ENCODE data around the gene KLF7.
"Not testable (repeated sequence)": the region's sequence is repeated elsewhere in the genome, so short reads cannot be mapped to it uniquely, and the experiment has no call there.

The KLF7 gene

DNA sequence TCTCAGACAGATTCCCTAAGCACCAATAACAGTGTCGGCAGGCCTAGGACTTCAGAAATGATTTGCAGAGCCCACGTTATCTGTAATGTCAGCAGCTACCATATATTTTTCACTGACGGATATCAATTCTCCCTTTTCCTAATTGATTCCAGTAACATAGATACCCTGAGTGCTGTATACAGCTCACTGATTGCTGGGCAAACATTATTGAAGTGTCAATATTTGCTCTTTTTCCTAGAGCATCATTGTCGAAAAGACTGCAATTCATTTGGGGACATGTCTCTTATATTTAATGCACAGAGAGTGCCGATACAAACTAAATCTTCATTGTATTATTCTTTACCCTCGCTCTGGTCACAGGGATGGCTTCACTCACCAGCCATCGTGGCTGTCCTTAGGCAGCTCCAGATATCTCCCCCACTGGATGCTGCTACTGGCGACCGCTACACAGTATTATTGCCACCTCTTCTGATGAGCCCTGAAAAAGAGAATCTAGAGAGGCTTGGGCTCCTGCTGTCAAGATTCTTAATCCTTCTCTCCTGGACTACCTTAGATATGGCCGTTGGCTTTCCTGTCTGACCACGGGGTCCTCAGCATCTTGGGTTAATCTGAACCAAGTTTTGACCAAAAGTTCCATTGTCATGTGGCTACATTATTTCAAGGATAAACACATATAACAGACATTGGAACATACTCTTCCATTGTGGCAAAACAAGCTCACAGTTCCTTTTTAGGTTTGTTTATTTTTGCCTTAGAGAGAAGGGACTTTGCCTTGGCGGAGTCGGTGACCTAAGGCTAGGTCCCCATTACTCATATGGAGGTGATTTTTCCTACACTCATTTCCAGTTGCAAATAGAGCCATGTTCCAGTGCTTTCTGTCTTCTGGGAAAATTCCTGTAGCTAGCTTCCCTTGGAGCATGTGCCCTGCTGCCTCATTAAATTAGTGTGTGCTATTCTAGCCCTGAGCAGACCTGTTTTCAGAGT lies 121.1 kb downstream of the KLF7 start:
- no peak overlapping the region for H3K4me3 ChIP-seq (ENCODE audit: low read length)
- DNase-seq (ENCODE audit: low read depth, low spot score), result no peak

- no peak for DNase-seq (ENCODE audit: low read depth, low spot score)
- H3K4me3 ChIP-seq (ENCODE audit: low read length), result no peak overlapping the region
These were observed 122.9 kb downstream of the KLF7 start for GRCh38 chr2:207042841-207043240.

DNA sequence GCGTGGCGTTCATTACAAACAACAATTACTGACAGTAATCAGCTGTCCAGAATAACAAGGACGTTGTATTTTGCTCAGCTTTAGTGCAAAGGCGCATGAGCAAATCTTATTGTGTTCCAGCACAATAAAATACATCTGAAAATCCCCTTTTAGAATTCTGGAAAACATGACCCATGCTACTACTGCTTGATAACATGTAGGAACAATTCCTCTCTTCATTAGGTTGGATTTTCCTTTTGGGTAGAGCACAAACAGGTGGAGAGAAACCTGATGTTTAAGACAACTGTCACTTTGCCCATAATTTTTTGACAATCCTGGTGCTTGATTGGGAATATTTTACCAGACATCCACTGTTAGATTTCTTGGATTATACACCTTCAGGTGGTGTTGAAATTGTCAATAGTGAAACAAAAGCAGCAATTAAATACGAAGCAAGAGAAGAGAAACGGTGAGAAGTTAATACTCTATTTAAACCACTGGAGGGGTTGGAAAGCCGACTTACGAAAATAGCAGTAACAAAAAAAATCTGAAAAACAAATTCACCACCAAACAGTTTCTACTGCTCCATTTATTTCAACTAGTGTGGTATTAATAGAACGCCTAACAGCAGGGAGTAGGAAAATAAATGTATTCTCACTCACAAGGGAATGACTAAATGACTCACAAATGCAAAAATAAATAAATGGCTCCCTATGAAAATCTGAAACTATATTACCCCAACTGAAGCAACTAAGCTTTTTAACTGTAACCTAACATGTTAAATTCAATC lies 123.8 kb downstream of the KLF7 start:
- no peak for DNase-seq (ENCODE audit: low read depth, low spot score)
- no peak overlapping the region for H3K4me3 ChIP-seq (ENCODE audit: low read length)

- no peak overlapping the region for H3K4me3 ChIP-seq (ENCODE audit: low read length)
- no peak for DNase-seq (ENCODE audit: low read depth, low spot score)
These were observed 124.5 kb downstream of the KLF7 start for GRCh38 chr2:207041279-207041678.

- no peak for DNase-seq (ENCODE audit: low read depth, low spot score)
- no peak overlapping the region for H3K4me3 ChIP-seq (ENCODE audit: low read length)
These were observed 125.1 kb downstream of the KLF7 start for GRCh38 chr2:207040696-207041095.

GRCh38 chr2:207039225-207039624 lies 126.5 kb downstream of the KLF7 start:
- no peak overlapping the region for H3K4me3 ChIP-seq (ENCODE audit: low read length)
- no peak for DNase-seq (ENCODE audit: low read depth, low spot score)

DNA sequence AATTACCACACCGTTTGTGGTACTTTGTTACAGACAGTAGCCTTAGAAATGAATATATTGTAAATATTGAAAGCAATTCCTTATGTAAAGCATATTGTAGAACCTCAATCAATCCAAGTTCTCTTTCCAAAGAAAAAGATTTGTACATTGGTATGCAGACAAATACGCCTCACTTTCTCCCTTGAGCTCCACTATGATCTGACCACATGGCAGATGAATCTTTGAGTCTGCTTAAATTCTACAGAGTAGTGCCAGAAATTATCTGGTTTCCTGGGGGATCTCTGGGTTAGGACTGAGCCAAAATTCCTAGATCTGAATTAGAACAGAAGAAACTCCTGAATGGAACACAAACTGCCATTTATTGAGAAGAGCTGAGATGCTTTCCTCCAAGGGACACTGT lies 127.4 kb downstream of the KLF7 start:
- no peak for DNase-seq (ENCODE audit: low read depth, low spot score)
- no peak overlapping the region for H3K4me3 ChIP-seq (ENCODE audit: low read length)

- no peak overlapping the region for H3K4me3 ChIP-seq (ENCODE audit: low read length)
- DNase-seq (ENCODE audit: low read depth, low spot score), result no peak
These were observed 127.9 kb downstream of the KLF7 start for GRCh38 chr2:207037896-207038295.

DNA sequence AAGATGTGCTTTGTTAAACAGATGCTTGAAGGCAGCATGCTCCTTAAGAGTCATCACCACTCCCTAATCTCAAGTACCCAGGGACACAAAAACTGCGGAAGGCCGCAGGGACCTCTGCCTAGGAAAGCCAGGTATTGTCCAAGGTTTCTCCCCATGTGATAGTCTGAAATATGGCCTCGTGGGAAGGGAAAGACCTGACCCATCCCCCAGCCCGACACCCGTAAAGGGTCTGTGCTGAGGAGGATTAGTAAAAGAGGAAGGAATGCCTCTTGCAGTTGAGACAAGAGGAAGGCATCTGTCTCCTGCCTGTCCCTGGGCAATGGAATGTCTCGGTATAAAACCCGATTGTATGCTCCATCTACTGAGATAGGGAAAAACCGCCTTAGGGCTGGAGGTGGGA lies 128.7 kb downstream of the KLF7 start:
- not testable (repeated sequence) for H3K4me3 ChIP-seq (ENCODE audit: low read length); DNase-seq (ENCODE audit: low read depth, low spot score)

DNA sequence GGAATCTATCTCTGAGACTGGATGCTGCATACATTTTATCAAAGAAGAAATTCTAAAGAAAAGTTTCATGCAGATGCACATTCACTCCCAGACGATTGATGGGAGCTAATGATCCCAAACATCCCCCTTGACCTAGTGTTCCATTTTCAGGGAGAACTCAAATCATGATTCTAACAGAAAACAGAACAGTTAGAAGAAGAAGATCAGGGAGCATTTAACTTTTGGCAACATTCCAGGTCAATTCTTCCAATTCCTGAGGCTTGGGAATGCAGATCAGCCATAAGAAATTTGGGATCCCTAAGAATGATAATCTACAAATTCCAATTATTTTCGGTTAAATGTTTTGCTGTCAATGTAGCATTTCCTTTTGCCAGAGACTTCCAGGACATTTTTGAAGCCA lies 129.9 kb downstream of the KLF7 start:
- no peak for DNase-seq (ENCODE audit: low read depth, low spot score)
- no peak overlapping the region for H3K4me3 ChIP-seq (ENCODE audit: low read length)

GRCh38 chr2:207032490-207032889 lies 133.3 kb downstream of the KLF7 start:
- no peak for DNase-seq (ENCODE audit: low read depth, low spot score)
- H3K4me3 ChIP-seq (ENCODE audit: low read length), result no peak overlapping the region
